Stimulated activated naive CD8-positive, alpha-beta T cell treated with anti-CD3 and anti-CD28 coated beads, Interleukin-15, Interleukin-2, amounts not matched to agents 100 ng/mL and 50 ng/mL, for 24 hours (primary cell): ENCODE data around the gene CDH23.

ENCODE experiments used
- H3K27ac Mint-ChIP-seq: one replicate; pipeline ENCODE4 v1.8.0; 2021; ENCODE audit warnings: mild to moderate bottlenecking, mixed read lengths
- H3K27me3 Mint-ChIP-seq: one replicate; pipeline ENCODE4 v1.8.0; 2021; ENCODE audit warnings: mixed read lengths
- H3K36me3 Mint-ChIP-seq: one replicate; pipeline ENCODE4 v1.8.0; 2021; ENCODE audit warnings: low read depth, mixed read lengths
- H3K4me1 Mint-ChIP-seq: one replicate; pipeline ENCODE4 v1.8.0; 2021; ENCODE audit warnings: low read depth, mixed read lengths
- H3K4me3 Mint-ChIP-seq: one replicate; pipeline ENCODE4 v1.8.0; 2021; ENCODE audit warnings: mild to moderate bottlenecking, mixed read lengths
- H3K9me3 Mint-ChIP-seq: one replicate; pipeline ENCODE4 v1.8.0; 2021; ENCODE audit warnings: mixed read lengths

The CDH23 gene

GRCh38 chr10:71745664-71746250 lies 349.0 kb downstream of the CDH23 start:
- Mint-ChIP-seq H3K36me3 (peaks cover 34% of the 10 kb centered on the region), H3K4me3 (no peak overlapping the region), H3K27me3 (no peaks in the 10 kb centered on the region), H3K4me1 (peaks cover 98% of the 10 kb centered on the region), H3K9me3 (no peaks in the 10 kb centered on the region), H3K27ac (peak overlapping the region; percentile 97)

- no peak overlapping the region for H3K4me3 Mint-ChIP-seq
- H3K27me3 Mint-ChIP-seq: no peaks in the 10 kb centered on the region
- no peaks in the 10 kb centered on the region for H3K9me3 Mint-ChIP-seq
- peaks cover 96% of the 10 kb centered on the region for H3K4me1 Mint-ChIP-seq
- peaks cover 37% of the 10 kb centered on the region for H3K36me3 Mint-ChIP-seq
- peak overlapping the region; percentile 97 for H3K27ac Mint-ChIP-seq
These were observed 349.8 kb downstream of the CDH23 start for GRCh38 chr10:71746344-71747037.

GRCh38 chr10:71747039-71747531 lies 350.4 kb downstream of the CDH23 start:
- peak overlapping the region; percentile 8 for H3K4me3 Mint-ChIP-seq
- H3K27ac Mint-ChIP-seq: peak overlapping the region; percentile 97
- peaks cover 96% of the 10 kb centered on the region for H3K4me1 Mint-ChIP-seq
- H3K36me3 Mint-ChIP-seq: peaks cover 38% of the 10 kb centered on the region
- H3K9me3 Mint-ChIP-seq: no peaks in the 10 kb centered on the region
- H3K27me3 Mint-ChIP-seq: no peaks in the 10 kb centered on the region

GRCh38 chr10:71747551-71748523 lies 351.1 kb downstream of the CDH23 start:
- Mint-ChIP-seq H3K4me3 (peak overlapping the region; percentile 74), H3K36me3 (peaks cover 38% of the 10 kb centered on the region), H3K27me3 (no peaks in the 10 kb centered on the region), H3K4me1 (peaks cover 96% of the 10 kb centered on the region), H3K9me3 (no peaks in the 10 kb centered on the region), H3K27ac (peak overlapping the region; percentile 97)

- Mint-ChIP-seq H3K36me3 (peaks cover 42% of the 10 kb centered on the region), H3K27me3 (no peaks in the 10 kb centered on the region), H3K9me3 (no peaks in the 10 kb centered on the region), H3K4me3 (peak overlapping the region; percentile 74), H3K27ac (peak overlapping the region; percentile 97), H3K4me1 (peaks cover 96% of the 10 kb centered on the region)
These were observed 352.0 kb downstream of the CDH23 start for GRCh38 chr10:71748671-71749191.

- Mint-ChIP-seq H3K27me3 (no peaks in the 10 kb centered on the region), H3K4me3 (peak overlapping the region; percentile 74), H3K36me3 (peaks cover 48% of the 10 kb centered on the region), H3K9me3 (no peaks in the 10 kb centered on the region), H3K4me1 (peaks cover 96% of the 10 kb centered on the region), H3K27ac (peak overlapping the region; percentile 97)
These were observed 352.7 kb downstream of the CDH23 start for GRCh38 chr10:71749396-71749795.

- Mint-ChIP-seq H3K4me1 (peaks cover 96% of the 10 kb centered on the region), H3K27me3 (no peaks in the 10 kb centered on the region), H3K4me3 (peak overlapping the region; percentile 28), H3K36me3 (peaks cover 55% of the 10 kb centered on the region), H3K9me3 (no peaks in the 10 kb centered on the region), H3K27ac (peak overlapping the region; percentile 97)
These were observed 353.6 kb downstream of the CDH23 start for GRCh38 chr10:71750124-71750841.

GRCh38 chr10:71750986-71751385 lies 354.3 kb downstream of the CDH23 start:
- H3K4me1 Mint-ChIP-seq: peaks cover 96% of the 10 kb centered on the region
- no peaks in the 10 kb centered on the region for H3K27me3 Mint-ChIP-seq
- H3K9me3 Mint-ChIP-seq: no peaks in the 10 kb centered on the region
- H3K36me3 Mint-ChIP-seq: peaks cover 56% of the 10 kb centered on the region
- H3K4me3 Mint-ChIP-seq: peak overlapping the region; percentile 28
- peak overlapping the region; percentile 97 for H3K27ac Mint-ChIP-seq

GRCh38 chr10:71751515-71752224 lies 354.9 kb downstream of the CDH23 start:
- Mint-ChIP-seq H3K36me3 (peaks cover 63% of the 10 kb centered on the region), H3K4me3 (no peak overlapping the region)

GRCh38 chr10:71752391-71753090 lies 355.8 kb downstream of the CDH23 start:
- Mint-ChIP-seq H3K4me1 (peaks cover 96% of the 10 kb centered on the region), H3K27me3 (no peaks in the 10 kb centered on the region)

More at GRCh38 chr10:71751515-71752224, 354.9 kb downstream of the CDH23 start:
- Mint-ChIP-seq H3K27ac (peak overlapping the region; percentile 86), H3K9me3 (no peaks in the 10 kb centered on the region), H3K27me3 (no peaks in the 10 kb centered on the region), H3K4me1 (peaks cover 96% of the 10 kb centered on the region)

GRCh38 chr10:71753091-71753959 lies 356.6 kb downstream of the CDH23 start:
- peaks cover 73% of the 10 kb centered on the region for H3K36me3 Mint-ChIP-seq
- no peaks in the 10 kb centered on the region for H3K27me3 Mint-ChIP-seq
- H3K27ac Mint-ChIP-seq: peak overlapping the region; percentile 86
- H3K4me3 Mint-ChIP-seq: no peak overlapping the region
- H3K4me1 Mint-ChIP-seq: peaks cover 96% of the 10 kb centered on the region
- no peaks in the 10 kb centered on the region for H3K9me3 Mint-ChIP-seq

More at GRCh38 chr10:71752391-71753090, 355.8 kb downstream of the CDH23 start:
- peak overlapping the region; percentile 86 for H3K27ac Mint-ChIP-seq
- no peaks in the 10 kb centered on the region for H3K9me3 Mint-ChIP-seq
- H3K4me3 Mint-ChIP-seq: no peak overlapping the region
- peaks cover 67% of the 10 kb centered on the region for H3K36me3 Mint-ChIP-seq

- Mint-ChIP-seq H3K27me3 (no peaks in the 10 kb centered on the region), H3K4me3 (no peak overlapping the region), H3K9me3 (no peaks in the 10 kb centered on the region), H3K27ac (peak overlapping the region; percentile 86), H3K4me1 (peaks cover 96% of the 10 kb centered on the region), H3K36me3 (peaks cover 70% of the 10 kb centered on the region)
These were observed 357.3 kb downstream of the CDH23 start for GRCh38 chr10:71753960-71754505.
